Esophagus squamous epithelium (tissue), 5 donors: ENCODE measurements around the gene LIMK2. TPM values are rescaled to one million over a fixed set of nuclear protein-coding genes. Genes with fewer than 3 reads are reported as not detected.

Experiments used
- DNase-seq: peaks from one replicate; lab custom pipeline; 2025; lab: John Stamatoyannopoulos, UW
- H3K27ac ChIP-seq, 4 donors: fragments of 200-600 bp; sonication (generic); one replicate each; pipeline ENCODE4 v1.5.1; 2016 to 2019; ENCODE audit warnings: mild to moderate bottlenecking in 1 of 4
- H3K27me3 ChIP-seq, 4 donors: fragments of 200-600 bp; sonication (generic); 1 replicate in 3 of 4; 2 replicates in 1 of 4; pipeline versions ENCODE4 v1.5.1 to v1.6.0; 2017 to 2021; ENCODE audit warnings: antibody characterized with exemption in 1 of 4
- H3K36me3 ChIP-seq, 3 donors: fragments of 200-600 bp; sonication (generic); one replicate each; pipeline ENCODE4 v1.5.1; 2016 to 2019
- H3K4me1 ChIP-seq, 3 donors: fragments of 200-600 bp; sonication (generic); one replicate each; pipeline ENCODE4 v1.5.1; 2017 to 2019
- H3K4me3 ChIP-seq, 4 donors: fragments of 200-600 bp; sonication (generic); 1 replicate in 3 of 4; 2 replicates in 1 of 4; pipeline ENCODE4 v1.5.1; 2016 to 2019; ENCODE audit warnings: mild to moderate bottlenecking in 2 of 4, moderate library complexity in 1 of 4
- H3K9me3 ChIP-seq, 3 donors: fragments of 200-600 bp; sonication (generic); one replicate each; pipeline ENCODE4 v1.5.1; 2016 to 2019
- CTCF ChIP-seq, 6 experiments: fragments of 450-650 bp in 4 of 6; fragments of 200-600 bp in 2 of 6; sonication (generic) in 2 of 6; IDR thresholded peaks; one replicate each; pipeline ENCODE4 v1.5.1; 2016 to 2019; ENCODE audit warnings: antibody characterized with exemption in 6 of 6, mild to moderate bottlenecking in 4 of 6, moderate library complexity in 4 of 6
- POLR2A ChIP-seq, 4 donors: fragments of 450-650 bp; IDR thresholded peaks; one replicate each; pipeline ENCODE4 v1.6.1; 2017; ENCODE audit warnings: antibody characterized with exemption in 4 of 4, mild to moderate bottlenecking in 4 of 4, moderate library complexity in 3 of 4
- WGBS, 2 donors: methylation state at CpG; one replicate each; pipeline ENCODE4 v1.1.5; 2018; 5-methylcytosine and 5-hydroxymethylcytosine counted together
- intact Hi-C: fragments of 100-400 bp; cut with DNase I; formaldehyde crosslinking; loops from one replicate; pipeline ENCODE4 v1.15.0; 2022
- total RNA-seq, 4 donors: library from RNA; depleted of rRNA; stranded (reverse); fragments of >200 nt; gene quantifications; one replicate each; pipeline ENCODE4 v1.1.0, GENCODE V29; 2016
- donor health status: DM: yes; HTN: yes; CAD: no.

The LIMK2 gene
- total RNA-seq, 4 donors from 2014 or later, result 61.8 to 134 (median 109) TPM

- Histone ChIP-seq H3K27me3 (no peaks in the 10 kb centered on the region), H3K9me3 (no peaks in the 10 kb centered on the region), H3K4me1 (no peaks in the 10 kb centered on the region), H3K4me3 (no peak overlapping the region), H3K36me3 (peaks cover 33 to 98% (median 62%) of the 10 kb centered on the region in 3 donors), H3K27ac (no peak overlapping the region)
- DNase-seq, result no peak
- no peak for TF ChIP-seq POLR2A (IDR thresholded peaks at IDR 0.05)
- TF ChIP-seq CTCF (IDR thresholded peaks at IDR 0.05), result no peak
- intact Hi-C loops, result no loop called here
- 76 to 83% methylated on average over 3 to 5 of the region's 13 CpGs for WGBS, 2 donors
Observed at GRCh38 chr22:31262312-31263133, 50.4 kb downstream of the LIMK2 start.

- Histone ChIP-seq H3K27me3 (no peaks in the 10 kb centered on the region), H3K4me1 (no peaks in the 10 kb centered on the region), H3K9me3 (no peaks in the 10 kb centered on the region), H3K4me3 (no peak overlapping the region), H3K36me3 (peaks cover 37 to 100% (median 60%) of the 10 kb centered on the region in 3 donors), H3K27ac (no peak overlapping the region)
- WGBS, 2 donors, result 94 to 95% methylated on average over 6 of the region's 6 CpGs
- intact Hi-C loops, result no loop called here
- TF ChIP-seq POLR2A (IDR thresholded peaks at IDR 0.05) (no peak), CTCF (IDR thresholded peaks at IDR 0.05) (no peak)
- DNase-seq, result no peak
Observed at GRCh38 chr22:31263896-31264640, 52.0 kb downstream of the LIMK2 start.

GRCh38 chr22:31268281-31268680 is 56.2 kb downstream of the LIMK2 start:
- Histone ChIP-seq H3K27me3 (no peaks in the 10 kb centered on the region), H3K27ac (no peak overlapping the region), H3K4me1 (peaks cover 0 to 14% (median 4%) of the 10 kb centered on the region in 3 donors), H3K9me3 (no peaks in the 10 kb centered on the region), H3K36me3 (peaks cover 27 to 100% (median 31%) of the 10 kb centered on the region in 3 donors), H3K4me3 (no peak overlapping the region)
- WGBS, 2 donors, result 90 to 100% methylated on average over 1 to 2 of the region's 2 CpGs
- DNase-seq, result no peak
- TF ChIP-seq POLR2A (IDR thresholded peaks at IDR 0.05) (no peak), CTCF (IDR thresholded peaks at IDR 0.05) (no peak)
- intact Hi-C loops, result no loop called here

DNA sequence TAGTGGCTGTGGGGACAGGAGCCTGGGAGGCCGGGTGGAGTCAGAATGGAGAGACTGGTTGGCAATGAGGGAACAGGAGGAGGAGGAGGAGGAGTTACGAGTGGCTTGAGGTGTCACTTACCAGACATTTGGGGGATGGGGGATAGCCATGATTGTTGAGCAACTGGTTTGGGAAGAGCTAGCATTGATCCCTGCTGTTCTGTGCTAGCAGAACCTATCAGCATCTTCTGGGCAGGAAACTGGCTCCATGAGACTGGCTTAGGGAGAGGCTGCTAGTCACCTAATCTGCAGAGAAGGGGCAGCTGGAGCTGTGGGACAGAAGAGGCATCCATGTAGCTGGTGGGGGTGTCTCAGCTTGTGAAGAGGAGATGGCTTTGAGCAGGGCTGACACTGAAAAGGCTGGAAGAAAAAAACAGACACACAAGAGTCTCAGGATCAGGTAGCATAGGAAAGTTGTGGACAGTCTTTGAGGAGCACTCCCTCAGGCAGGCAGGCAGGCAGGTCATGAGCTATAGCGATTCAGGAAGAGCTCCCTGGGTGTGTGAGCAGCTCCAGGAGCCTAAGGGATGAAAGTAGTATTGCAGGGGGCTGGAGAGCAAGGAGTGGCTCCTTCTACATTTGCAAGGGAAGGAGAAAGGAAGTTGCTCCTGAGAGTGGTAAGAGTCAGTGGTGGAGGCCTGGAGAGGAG is 57.9 kb downstream of the LIMK2 start:
- no peak for DNase-seq
- no peaks in the 10 kb centered on the region for H3K27me3 ChIP-seq
- intact Hi-C loops, result no loop called here
- WGBS, 2 donors, result 72 to 85% methylated on average over 2 to 3 of the region's 3 CpGs
- no peak overlapping the region for H3K4me3 ChIP-seq
- TF ChIP-seq CTCF (IDR thresholded peaks at IDR 0.05), result no peak
- TF ChIP-seq POLR2A (IDR thresholded peaks at IDR 0.05), result no peak
- H3K4me1 ChIP-seq, result peaks cover 0 to 31% (median 7%) of the 10 kb centered on the region in 3 donors
- H3K9me3 ChIP-seq, result no peaks in the 10 kb centered on the region
- H3K36me3 ChIP-seq, result peaks cover 34 to 100% (median 43%) of the 10 kb centered on the region in 3 donors
- no peak overlapping the region for H3K27ac ChIP-seq
